Amygdala (tissue), 56 donors: ENCODE results near the gene PLCB1.

Experiments used
- DNase-seq, 56 donors: peaks; one replicate each; lab custom pipeline; 2025; lab: John Stamatoyannopoulos, UW

PLCB1 gene

GRCh38 chr20:8128291-8129060, 3.6 kb upstream of the PLCB1 start:
- DNase-seq: no peak

- DNase-seq: no peak
These were observed 2.7 kb upstream of the PLCB1 start for GRCh38 chr20:8129211-8129976.

GRCh38 chr20:8130840-8131526, 1.1 kb upstream of the PLCB1 start:
- DNase-seq: no peak

GRCh38 chr20:8132484-8133309, 631 bp downstream of the PLCB1 start:
- peak in 31 of 56 donors; percentile 3 to 51 (median 30) for DNase-seq

GRCh38 chr20:8133310-8133768, 1.3 kb downstream of the PLCB1 start:
- DNase-seq: no peak

GRCh38 chr20:8133851-8134451, 1.9 kb downstream of the PLCB1 start:
- no peak for DNase-seq

- no peak for DNase-seq
These were observed 7.8 kb downstream of the PLCB1 start for GRCh38 chr20:8139899-8140298.

GRCh38 chr20:8143474-8143873, 11.4 kb downstream of the PLCB1 start:
- DNase-seq: no peak

GRCh38 chr20:8144282-8145245, 12.5 kb downstream of the PLCB1 start:
- DNase-seq: no peak

- DNase-seq: no peak
These were observed 13.4 kb downstream of the PLCB1 start for GRCh38 chr20:8145246-8146168.

- no peak for DNase-seq
These were observed 15.4 kb downstream of the PLCB1 start for GRCh38 chr20:8147476-8147875.

- DNase-seq: no peak
These were observed 16.4 kb downstream of the PLCB1 start for GRCh38 chr20:8148501-8148900.

- no peak for DNase-seq
These were observed 18.5 kb downstream of the PLCB1 start for GRCh38 chr20:8150591-8150990.

GRCh38 chr20:8151372-8151771, 19.3 kb downstream of the PLCB1 start:
- no peak for DNase-seq

GRCh38 chr20:8152183-8152582, 20.1 kb downstream of the PLCB1 start:
- DNase-seq: peak in 2 of 56 donors; percentile 7 to 19

- DNase-seq: no peak
These were observed 20.8 kb downstream of the PLCB1 start for GRCh38 chr20:8152847-8153246.

GRCh38 chr20:8153281-8153908, 21.3 kb downstream of the PLCB1 start:
- DNase-seq: no peak
